Ovary (tissue), 9 donors: ENCODE measurements around the gene COL15A1. TPM values are rescaled to one million over a fixed set of nuclear protein-coding genes. Genes with fewer than 3 reads are reported as not detected.

ENCODE experiments used
- DNase-seq, 5 donors: peaks; one replicate each; pipeline ENCODE4 v3.0.0-alpha.2; 2019 to 2020
- H3K27ac ChIP-seq, 2 donors: fragments of 200-600 bp; one replicate each; pipeline versions ENCODE4 v1.5.1 to v1.8.0; 2019 to 2022
- H3K27me3 ChIP-seq: fragments of 200-600 bp; one replicate; pipeline ENCODE4 v1.8.0; 2022
- H3K36me3 ChIP-seq: fragments of 200-600 bp; sonication (generic); one replicate; pipeline ENCODE4 v1.5.1; 2019
- H3K4me1 ChIP-seq: one replicate; pipeline ENCODE4 v1.8.1; 2013; ENCODE audit warnings: mild to moderate bottlenecking, moderate library complexity; ENCODE audit not compliant: insufficient read depth
- H3K4me3 ChIP-seq: fragments of 200-600 bp; sonication (generic); one replicate; pipeline ENCODE4 v1.5.1; 2017
- H3K9me3 ChIP-seq, 2 donors: fragments of 200-600 bp in 1 of 2; sonication (generic) in 1 of 2; one replicate each; pipeline versions ENCODE4 v1.5.1 to v1.8.1; 2013 to 2019; ENCODE audit warnings: mild to moderate bottlenecking in 1 of 2, moderate library complexity in 1 of 2
- CTCF ChIP-seq, 3 donors: fragments of 450-650 bp in 2 of 3; fragments of 200-600 bp in 1 of 3; IDR thresholded peaks; one replicate each; pipeline versions ENCODE4 v1.5.1 to v1.8.0; 2016 to 2022; ENCODE audit warnings: antibody characterized with exemption in 3 of 3, mild to moderate bottlenecking in 1 of 3
- EP300 ChIP-seq: sonication (generic); formaldehyde crosslinking; IDR thresholded peaks from one replicate; pipeline ENCODE4 v1.6.1; 2017; ENCODE audit warnings: antibody characterized with exemption
- POLR2A ChIP-seq: fragments of 450-650 bp; IDR thresholded peaks from one replicate; pipeline ENCODE4 v1.6.1; 2017; ENCODE audit warnings: antibody characterized with exemption, mild to moderate bottlenecking, moderate library complexity
- WGBS, 3 donors: extraction: QIAGEN DNeasy Blood & Tissue Kit in 1 of 3; methylation state at CpG; one replicate each; pipeline versions ENCODE4 v1.1.5 to v1.1.7; 2013 to 2017; 5-methylcytosine and 5-hydroxymethylcytosine counted together
- intact Hi-C, 4 donors: fragments of 100-400 bp; cut with DNase I; formaldehyde crosslinking; loops; one replicate each; pipeline versions ENCODE4 v1.11.0 to v1.15.1; 2022 to 2023
- polyA plus RNA-seq, 2 donors: library from polyadenylated mRNA; stranded (reverse); fragments of 200-250 nt in 1 of 2; fragments of 350-450 nt in 1 of 2; fragmentation: Illumina TruSeq in 1 of 2; extraction: RNeasy Lipid Tissue Mini Kit (QIAGEN cat#74804) in 1 of 2; gene quantifications; one replicate each; pipeline ENCODE4 v1.2.3, GENCODE V29; 2013 to 2014
- total RNA-seq, 7 donors: library from RNA; depleted of rRNA in 2 of 7; stranded (reverse); fragments of >200 nt in 2 of 7; fragmentation: NEBNext Ultra II Directional in 3 of 7; extraction: Animal tissue kit (Norgen Biotek cat#: 25700) in 3 of 7; gene quantifications; one replicate each; pipeline versions ENCODE4 v1.1.0 to v1.2.4, GENCODE V29; 2016 to 2023
- donor health status: DM: no; HTN: no; CAD: no; lungs with moderate emphysema.
- donor health status: DM: no; HTN: no; CAD: no.
- donor health status: Bipolar disorder and iron deficiency.
- donor health status: DM: yes; HTN: yes; CAD: no.
- donor health status: DM: no; HTN: no; CAD: no.
- donor health status: DM: yes; HTN: yes; CAD: no.

COL15A1 gene
- total and polyA plus RNA-seq, 9 donors, result 12.8 to 195 (median 48.6) TPM

GRCh38 chr9:98990181-98990870, 46.6 kb downstream of the COL15A1 start:
- H3K9me3 ChIP-seq, result no peaks in the 10 kb centered on the region
- DNase-seq, result no peak
- peaks cover 3% of the 10 kb centered on the region for H3K4me1 ChIP-seq
- no peak overlapping the region for H3K4me3 ChIP-seq
- H3K27ac ChIP-seq, result no peak overlapping the region
- no peaks in the 10 kb centered on the region for H3K36me3 ChIP-seq
- whole genome bisulfite sequencing, 3 donors, result 93 to 99% (median 95%) methylated on average over 8 of the region's 8 CpGs
- intact Hi-C loops, result no loop called here
- no peaks in the 10 kb centered on the region for H3K27me3 ChIP-seq
- no peak for TF ChIP-seq POLR2A
- no peak for TF ChIP-seq EP300
- TF ChIP-seq CTCF (IDR thresholded peaks at IDR 0.05), result no peak

- WGBS, 3 donors, result 95 to 96% (median 96%) methylated on average over 31 to 33 of the region's 33 CpGs
- H3K27me3 ChIP-seq, result no peaks in the 10 kb centered on the region
- TF ChIP-seq POLR2A (no peak), CTCF (IDR thresholded peaks at IDR 0.05) (no peak), EP300 (no peak)
- no peak for DNase-seq
- H3K4me1 ChIP-seq, result peaks cover 4% of the 10 kb centered on the region
- no peak overlapping the region for H3K27ac ChIP-seq
- H3K9me3 ChIP-seq, result no peaks in the 10 kb centered on the region
- intact Hi-C loops, result no loop called here
- H3K4me3 ChIP-seq, result no peak overlapping the region
- H3K36me3 ChIP-seq, result no peaks in the 10 kb centered on the region
Observed at GRCh38 chr9:98992107-98992884, 48.6 kb downstream of the COL15A1 start.

GRCh38 chr9:98992885-98993569, 49.3 kb downstream of the COL15A1 start:
- Histone ChIP-seq H3K4me1 (peaks cover 6% of the 10 kb centered on the region), H3K27me3 (no peaks in the 10 kb centered on the region), H3K9me3 (no peaks in the 10 kb centered on the region), H3K36me3 (no peaks in the 10 kb centered on the region), H3K27ac (no peak overlapping the region), H3K4me3 (no peak overlapping the region)
- intact Hi-C loops, result no loop called here
- WGBS, 3 donors, result 88 to 90% (median 89%) methylated on average over 6 of the region's 6 CpGs
- TF ChIP-seq CTCF (IDR thresholded peaks at IDR 0.05), result no peak
- TF ChIP-seq POLR2A, result no peak
- no peak for TF ChIP-seq EP300
- no peak for DNase-seq

GRCh38 chr9:98993570-98993945, 49.9 kb downstream of the COL15A1 start:
- Histone ChIP-seq H3K27me3 (no peaks in the 10 kb centered on the region), H3K4me1 (peaks cover 9% of the 10 kb centered on the region), H3K4me3 (no peak overlapping the region), H3K9me3 (no peaks in the 10 kb centered on the region), H3K36me3 (no peaks in the 10 kb centered on the region), H3K27ac (no peak overlapping the region)
- 73 to 90% (median 86%) methylated on average over 6 of the region's 6 CpGs for WGBS, 3 donors
- TF ChIP-seq CTCF (IDR thresholded peaks at IDR 0.05) (no peak), EP300 (no peak), POLR2A (no peak)
- DNase-seq, result no peak
- intact Hi-C loops, result no loop called here
